HG02973 (cell line): ENCODE measurements around the gene BTF3L4.

Source experiments
- ATAC-seq: cut with Tn5 transposase; IDR thresholded peaks from one replicate; pipeline ENCODE4 v1.9.1; 2021; ENCODE audit warnings: moderate library complexity; ENCODE audit not compliant: unreplicated experiment

BTF3L4 gene

GRCh38 chr1:52122384-52122783 is 66.3 kb downstream of the BTF3L4 start:
- no peak for ATAC-seq

GRCh38 chr1:52123622-52124021 is 67.5 kb downstream of the BTF3L4 start:
- ATAC-seq, result no peak

GRCh38 chr1:52125736-52126359 is 69.8 kb downstream of the BTF3L4 start:
- ATAC-seq, result no peak

- no peak for ATAC-seq
Observed at GRCh38 chr1:52127181-52128180, 71.4 kb downstream of the BTF3L4 start.

GRCh38 chr1:52139817-52140540 is 83.9 kb downstream of the BTF3L4 start:
- peak; percentile 54 for ATAC-seq
